K562 (cell line): ENCODE measurements around the gene ZFYVE27. TPM values are rescaled to one million over a fixed set of nuclear protein-coding genes. Genes with fewer than 3 reads are reported as not detected.

ENCODE experiments used
- CBX8 ChIP-seq: fragments of 200-600 bp; sonication (generic); IDR thresholded peaks from 2 replicates; pipeline ENCODE4 v1.6.1; 2012; ENCODE audit warnings: borderline replicate concordance, mixed run types, low read depth, mild to moderate bottlenecking, moderate library complexity, mixed read lengths, low read length, control low read depth, inconsistent platforms; ENCODE audit not compliant: poor library complexity, severe bottlenecking; ENCODE audit errors: extremely low read depth
- ELF4 ChIP-seq: fragments of 450-650 bp; formaldehyde crosslinking; IDR thresholded peaks from 2 replicates; pipeline ENCODE4 v1.4.0; 2022; ENCODE audit warnings: missing genetic modification characterization
- HDGF ChIP-seq: fragments of 450-650 bp; IDR thresholded peaks from 2 replicates; pipeline ENCODE4 v1.6.1; 2016
- NONO ChIP-seq, 2 experiments: fragments of 200-400 bp in 1 of 2; fragments of 450-650 bp in 1 of 2; formaldehyde crosslinking in 1 of 2; IDR thresholded peaks; 2 replicates each; pipeline ENCODE4 v1.6.1; 2017; ENCODE audit warnings: low read depth in 2 of 2, mild to moderate bottlenecking in 2 of 2, moderate library complexity in 2 of 2, low read length in 1 of 2
- RUNX1 ChIP-seq: sonication (generic); IDR thresholded peaks from 2 replicates; pipeline ENCODE4 v1.6.1; 2016; ENCODE audit warnings: antibody characterized with exemption, low read depth
- ZNF274 ChIP-seq: IDR thresholded peaks from 2 replicates; pipeline ENCODE4 v1.6.1; 2011; ENCODE audit warnings: low read depth, mild to moderate bottlenecking, low read length, moderate library complexity, borderline replicate concordance
- ZNF444 ChIP-seq: fragments of 250-450 bp; sonication (Bioruptor Pico); IDR thresholded peaks from 2 replicates; pipeline ENCODE4 v1.4.0; 2020; ENCODE audit warnings: mild to moderate bottlenecking, moderate library complexity
- ZNF551 ChIP-seq: fragments of 250-450 bp; sonication (Bioruptor Pico); IDR thresholded peaks from 2 replicates; pipeline ENCODE4 v1.5.0; 2021; ENCODE audit warnings: mild to moderate bottlenecking, moderate library complexity
- polyA plus RNA-seq, 8 experiments: library from polyadenylated mRNA; depleted of rRNA in 4 of 8; stranded (reverse) in 5 of 8; unstranded in 3 of 8; fragments of >200 nt; fragmentation: Nextera tagmentation in 2 of 8; fragmentation: Illumina TruSeq in 1 of 8; extraction: Ambion mirVana in 2 of 8; extraction: Trizol in 1 of 8; gene quantifications; 2 replicates each; pipeline versions ENCODE4 v1.2.1 to v1.2.3, GENCODE V29; 2011 to 2014; ENCODE audit warnings: inconsistent platforms in 1 of 8, missing spikeins in 1 of 8
- total RNA-seq, 7 experiments: library from RNA; depleted of rRNA in 6 of 7; stranded (reverse); fragments of >200 nt in 6 of 7; fragmentation: Illumina TruSeq in 2 of 7; extraction: Trizol in 2 of 7; gene quantifications; 2 replicates each; pipeline versions ENCODE4 v1.2.1 to v1.2.3, GENCODE V29; 2011 to 2021; ENCODE audit warnings: low replicate concordance in 1 of 7
- TF ChIP-seq, protein P1 (sequence below): sonication (generic); formaldehyde crosslinking; IDR thresholded peaks from 2 replicates; pipeline ENCODE4 v1.8.0; 2022; ENCODE audit warnings: mild to moderate bottlenecking, low read depth, missing genetic modification reagents

ZFYVE27 gene
- total and polyA plus RNA-seq, 9 of the 15 experiments (the other 6 are each of a cell fraction or from before 2014, with no cell fraction given): 0.81 to 21.9 (median 15.3) TPM

GRCh38 chr10:97770255-97770654 lies 33.3 kb downstream of the ZFYVE27 start (continued):
- TF ChIP-seq, protein P1, sequence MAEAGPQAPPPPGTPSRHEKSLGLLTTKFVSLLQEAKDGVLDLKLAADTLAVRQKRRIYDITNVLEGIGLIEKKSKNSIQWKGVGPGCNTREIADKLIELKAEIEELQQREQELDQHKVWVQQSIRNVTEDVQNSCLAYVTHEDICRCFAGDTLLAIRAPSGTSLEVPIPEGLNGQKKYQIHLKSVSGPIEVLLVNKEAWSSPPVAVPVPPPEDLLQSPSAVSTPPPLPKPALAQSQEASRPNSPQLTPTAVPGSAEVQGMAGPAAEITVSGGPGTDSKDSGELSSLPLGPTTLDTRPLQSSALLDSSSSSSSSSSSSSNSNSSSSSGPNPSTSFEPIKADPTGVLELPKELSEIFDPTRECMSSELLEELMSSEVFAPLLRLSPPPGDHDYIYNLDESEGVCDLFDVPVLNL (CRISPR knock-in tag): no peak
- TF ChIP-seq ZNF444 (CRISPR knock-in tag) (no peak), ZNF274 (no peak), HDGF (no peak), CBX8 (no peak), ZNF551 (CRISPR knock-in tag) (no peak), ELF4 (CRISPR knock-in tag) (no peak), RUNX1 (no peak), NONO (IDR thresholded peaks at IDR 0.05; ENCODE audit: low read depth in 2 of 2, low read length in 1 of 2) (no peak)
